Mesothelial cell of epicardium (in vitro differentiated cells): Measurements from ENCODE around the gene EIF2S3. TPM values are rescaled to one million over a fixed set of nuclear protein-coding genes. Genes with fewer than 3 reads are reported as not detected.

Experiments used
- DNase-seq, 2 experiments: peaks; one replicate each; pipeline ENCODE4 v3.0.0; 2021; ENCODE audit warnings: low spot score in 2 of 2; ENCODE audit not compliant: unreplicated experiment in 2 of 2
- H3K27ac Mint-ChIP-seq: 2 replicates; pipeline ENCODE4 v1.8.0; 2021; ENCODE audit warnings: mixed read lengths
- H3K27me3 Mint-ChIP-seq: 2 replicates; pipeline ENCODE4 v1.8.0; 2021; ENCODE audit warnings: low read depth, mixed read lengths
- H3K36me3 Mint-ChIP-seq: 2 replicates; pipeline ENCODE4 v1.8.0; 2021; ENCODE audit warnings: mixed read lengths
- H3K4me1 Mint-ChIP-seq: 2 replicates; pipeline ENCODE4 v1.8.0; 2021; ENCODE audit warnings: mixed read lengths
- H3K4me3 Mint-ChIP-seq: 2 replicates; pipeline ENCODE4 v1.8.0; 2021; ENCODE audit warnings: mild to moderate bottlenecking, moderate library complexity, mixed read lengths
- H3K9me3 Mint-ChIP-seq: 2 replicates; pipeline ENCODE4 v1.8.0; 2021; ENCODE audit warnings: mixed read lengths
- CTCF ChIP-seq: fragments of 200-600 bp; sonication (generic); IDR thresholded peaks from one replicate; pipeline ENCODE4 v1.5.0; 2021; ENCODE audit warnings: antibody characterized with exemption; ENCODE audit not compliant: unreplicated experiment
- total RNA-seq: library from RNA; stranded (reverse); gene quantifications from 3 replicates; pipeline ENCODE4 v1.2.1, GENCODE V29; 2021

Gene EIF2S3
- total RNA-seq, 1 donor from 2014 or later, result 460 TPM

DNA sequence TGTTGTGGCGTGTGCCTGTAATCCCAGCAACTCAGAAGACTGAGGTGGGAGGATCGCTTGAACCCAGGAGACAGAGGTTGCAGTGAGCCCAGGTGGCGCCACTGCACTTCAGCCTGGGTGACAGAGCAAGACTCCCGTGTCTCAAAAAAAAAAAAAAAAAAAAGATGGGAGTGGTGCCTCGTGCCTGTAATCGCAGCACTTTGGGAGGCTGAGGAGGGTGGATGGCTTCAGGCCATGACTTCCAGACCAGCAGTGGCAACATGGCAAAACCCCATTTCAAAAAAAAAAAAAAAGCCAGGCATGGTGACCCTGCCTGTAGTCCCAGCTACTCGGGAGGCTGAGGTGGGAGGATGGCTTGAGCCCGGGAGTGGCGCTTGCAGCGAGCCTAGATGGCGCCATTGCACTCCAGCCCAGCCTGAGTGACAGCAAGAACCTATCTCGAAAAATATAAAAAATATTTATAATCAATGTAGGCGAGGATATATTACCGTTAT, 27.0 kb downstream of the EIF2S3 start:
- H3K36me3 Mint-ChIP-seq, result peaks cover 15% of the 10 kb centered on the region
- H3K9me3 Mint-ChIP-seq, result no peaks in the 10 kb centered on the region
- H3K4me3 Mint-ChIP-seq, result no peak overlapping the region
- H3K27me3 Mint-ChIP-seq, result no peaks in the 10 kb centered on the region
- DNase-seq, result peak in 1 of 2 experiments; percentile 52
- no peak for TF ChIP-seq CTCF
- no peak overlapping the region for H3K27ac Mint-ChIP-seq
- peaks cover 7% of the 10 kb centered on the region for H3K4me1 Mint-ChIP-seq

DNA sequence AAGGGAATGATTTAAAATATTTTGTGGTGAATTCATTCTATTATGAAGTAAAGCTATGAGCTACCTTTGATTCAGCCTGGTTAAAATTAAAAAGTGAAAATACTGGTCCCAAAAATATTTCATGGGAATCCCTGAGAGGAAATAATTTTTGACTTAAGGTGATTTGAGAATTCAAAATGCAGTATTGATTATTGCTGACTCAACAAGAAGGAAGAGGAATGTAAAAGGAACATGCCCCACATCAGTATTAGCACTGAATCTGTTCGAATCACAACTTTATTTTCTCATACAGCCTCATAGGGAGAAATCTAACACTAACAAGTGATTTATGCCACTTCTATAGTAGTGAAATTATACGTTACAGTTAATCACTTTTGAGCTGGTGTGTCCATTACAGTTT, 27.7 kb downstream of the EIF2S3 start:
- no peaks in the 10 kb centered on the region for H3K27me3 Mint-ChIP-seq
- peaks cover 13% of the 10 kb centered on the region for H3K36me3 Mint-ChIP-seq
- H3K4me3 Mint-ChIP-seq, result no peak overlapping the region
- H3K4me1 Mint-ChIP-seq, result peaks cover 7% of the 10 kb centered on the region
- no peak for TF ChIP-seq CTCF
- no peaks in the 10 kb centered on the region for H3K9me3 Mint-ChIP-seq
- DNase-seq, result no peak
- H3K27ac Mint-ChIP-seq, result peak overlapping the region; percentile 71

DNA sequence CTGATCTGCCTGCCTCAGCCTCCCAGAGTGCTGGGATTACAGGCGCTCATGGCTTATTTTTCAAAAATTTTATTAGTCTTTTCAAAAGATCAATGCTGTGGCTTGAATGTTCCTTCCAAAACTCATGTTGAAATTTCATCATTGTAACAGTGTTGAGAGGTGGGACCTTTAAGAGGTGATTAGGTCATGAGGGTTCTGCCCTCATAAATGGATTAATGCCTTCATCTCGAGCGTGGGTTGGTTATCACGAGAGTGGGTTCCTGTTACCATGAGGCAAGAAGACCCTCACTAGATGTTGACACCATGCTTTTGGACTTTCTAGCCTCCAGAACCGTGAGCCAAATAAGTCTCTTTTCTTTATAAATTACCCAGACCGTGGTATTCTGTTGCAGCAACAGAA, 30.3 kb downstream of the EIF2S3 start:
- Mint-ChIP-seq H3K4me3 (no peak overlapping the region), H3K9me3 (peaks cover 4% of the 10 kb centered on the region), H3K27me3 (no peaks in the 10 kb centered on the region), H3K27ac (no peak overlapping the region), H3K36me3 (no peaks in the 10 kb centered on the region), H3K4me1 (peaks cover 7% of the 10 kb centered on the region)
- no peak for TF ChIP-seq CTCF
- no peak for DNase-seq

DNA sequence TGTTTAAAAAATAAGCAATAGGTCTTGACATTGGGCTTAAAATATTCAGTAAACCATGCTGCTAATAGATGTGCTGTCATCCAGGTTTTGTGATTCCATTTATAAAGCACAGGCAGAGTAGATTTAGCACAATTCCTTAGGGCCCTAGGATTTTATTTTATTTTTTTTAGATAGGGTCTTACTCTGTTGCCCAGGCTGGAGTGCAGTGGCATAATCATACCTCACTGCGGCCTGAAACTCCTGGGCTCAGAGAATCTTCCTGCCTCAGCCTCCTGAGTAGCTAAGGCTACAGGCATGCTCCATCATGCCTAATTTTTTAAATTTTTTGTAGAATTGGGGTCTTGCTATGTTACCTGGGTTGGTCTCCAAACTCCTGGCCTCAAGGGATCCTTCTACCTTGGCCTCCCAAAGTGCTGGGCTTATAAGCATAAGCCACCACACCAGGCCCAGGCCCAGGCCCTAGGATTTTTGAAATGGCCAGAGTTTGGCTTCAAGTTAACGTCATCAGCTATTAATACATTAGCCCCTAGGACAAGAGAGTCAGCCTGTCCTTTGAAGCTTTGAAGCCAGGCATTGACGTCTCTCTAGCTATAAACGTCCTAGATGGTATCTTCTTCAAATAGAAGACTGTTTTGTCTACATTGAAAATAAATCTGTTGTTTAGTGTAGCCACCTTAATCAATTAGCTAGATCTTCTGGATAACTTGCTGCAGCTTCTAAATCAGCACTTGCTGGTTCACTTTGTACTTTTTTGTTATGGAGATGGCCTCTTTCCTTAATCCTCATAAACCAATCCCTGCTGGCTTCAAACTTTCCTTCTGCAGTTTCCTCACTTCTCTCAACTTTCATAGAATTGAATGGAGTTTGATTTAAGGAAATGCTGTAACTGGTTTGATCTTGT, 35.8 kb downstream of the EIF2S3 start:
- Mint-ChIP-seq H3K9me3 (peaks cover 4% of the 10 kb centered on the region), H3K27me3 (no peaks in the 10 kb centered on the region), H3K36me3 (no peaks in the 10 kb centered on the region), H3K4me3 (no peak overlapping the region), H3K27ac (peak overlapping the region; percentile 83), H3K4me1 (peaks cover 20% of the 10 kb centered on the region)
- no peak for TF ChIP-seq CTCF
- no peak for DNase-seq

GRCh38 chrX:24093746-24094145, 39.0 kb downstream of the EIF2S3 start:
- Mint-ChIP-seq H3K36me3 (no peaks in the 10 kb centered on the region), H3K9me3 (peaks cover under 1% of the 10 kb centered on the region), H3K4me3 (no peak overlapping the region), H3K4me1 (peaks cover 25% of the 10 kb centered on the region), H3K27me3 (no peaks in the 10 kb centered on the region), H3K27ac (no peak overlapping the region)
- no peak for TF ChIP-seq CTCF
- no peak for DNase-seq
